ACC112 (cell line): ENCODE data around the gene SCT.
A peak's percentile ranks its signal among the peaks of the same experiment; 100 is the strongest.

Experiments used
- H2AFZ ChIP-seq: fragments of 200-600 bp; sonication (generic); one replicate; pipeline ENCODE4 v1.6.0; 2017; ENCODE audit warnings: antibody characterized with exemption, low read length; ENCODE audit not compliant: unreplicated experiment
- H3K27ac ChIP-seq: fragments of 200-600 bp; sonication (generic); 2 replicates; pipeline ENCODE4 v1.5.1; 2014; ENCODE audit warnings: low read depth, mild to moderate bottlenecking, antibody characterized with exemption, low read length, moderate library complexity
- H3K27me3 ChIP-seq: fragments of 200-600 bp; sonication (generic); 2 replicates; pipeline ENCODE4 v1.6.1; 2014; ENCODE audit warnings: mild to moderate bottlenecking, antibody characterized with exemption, low read length, moderate library complexity, mixed read lengths; ENCODE audit not compliant: insufficient read depth
- H3K36me3 ChIP-seq: fragments of 200-600 bp; sonication (generic); 2 replicates; pipeline ENCODE4 v1.6.1; 2016; ENCODE audit warnings: mild to moderate bottlenecking, antibody characterized with exemption, low read length, moderate library complexity, mixed read lengths; ENCODE audit not compliant: insufficient read depth
- H3K4me1 ChIP-seq: fragments of 200-600 bp; sonication (generic); one replicate; pipeline ENCODE4 v1.6.1; 2016; ENCODE audit warnings: low read length, mixed read lengths; ENCODE audit not compliant: insufficient read depth, unreplicated experiment, control insufficient read depth
- H3K4me3 ChIP-seq: fragments of 200-600 bp; sonication (generic); 2 replicates; pipeline ENCODE4 v1.5.1; 2014; ENCODE audit warnings: mild to moderate bottlenecking, low read depth, low read length
- H3K79me2 ChIP-seq: fragments of 200-600 bp; sonication (generic); one replicate; pipeline ENCODE4 v1.6.0; 2016; ENCODE audit warnings: low read length; ENCODE audit not compliant: control insufficient read depth, unreplicated experiment, insufficient read depth

The SCT gene

DNA sequence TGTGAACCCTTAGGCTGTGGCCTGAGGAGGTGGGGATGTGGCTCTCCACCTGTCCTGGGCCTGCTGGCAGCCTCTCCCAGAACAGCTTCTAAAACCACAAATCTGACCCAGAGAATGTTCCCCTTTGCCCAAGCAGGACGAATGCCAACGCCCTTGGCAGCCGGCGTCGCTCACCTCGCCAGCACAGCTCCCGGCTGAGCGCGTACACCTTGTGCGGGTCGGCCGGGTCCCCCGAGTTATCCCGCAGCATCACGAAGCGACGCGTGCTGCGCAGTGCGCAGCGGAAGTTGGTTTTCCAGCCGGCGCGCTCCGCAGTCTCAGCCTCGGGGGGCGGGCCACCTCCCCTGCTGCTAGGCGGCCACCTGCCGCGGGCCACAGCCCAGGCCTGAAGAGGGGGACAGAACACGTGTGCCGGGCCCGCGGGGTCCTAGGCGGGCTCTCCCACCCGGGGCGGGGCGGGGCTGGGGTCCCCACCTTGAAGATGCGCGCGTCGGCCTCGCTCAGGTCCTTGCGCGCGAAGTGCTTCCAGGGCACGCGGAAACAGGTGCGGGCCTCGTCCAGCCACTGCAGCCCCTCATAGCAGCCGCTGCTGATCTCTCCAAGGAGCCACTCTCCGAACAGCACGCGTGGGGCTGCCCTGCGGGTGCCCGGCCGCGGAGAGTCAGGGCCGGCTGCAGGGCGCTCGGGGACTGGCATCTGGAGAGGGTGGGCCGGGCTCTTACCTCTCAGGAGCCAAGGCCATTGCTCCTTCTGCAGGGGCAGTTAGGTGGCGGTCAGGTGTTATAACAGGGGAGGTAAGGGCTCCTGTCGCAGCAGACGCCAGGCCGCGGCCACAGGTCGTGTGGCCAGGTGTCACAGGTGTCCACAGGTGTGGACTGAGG, 12.1 kb downstream of the SCT start:
- Histone ChIP-seq H3K36me3 (peaks cover 26% of the 10 kb centered on the region; the same call in 1 of the 2 replicates), H3K4me3 (peak overlapping the region; percentile 99), H3K27ac (peak overlapping the region; percentile 93), H3K79me2 (peaks cover 19% of the 10 kb centered on the region), H2AFZ (no peak overlapping the region), H3K4me1 (peaks cover 25% of the 10 kb centered on the region), H3K27me3 (no peaks in the 10 kb centered on the region)

DNA sequence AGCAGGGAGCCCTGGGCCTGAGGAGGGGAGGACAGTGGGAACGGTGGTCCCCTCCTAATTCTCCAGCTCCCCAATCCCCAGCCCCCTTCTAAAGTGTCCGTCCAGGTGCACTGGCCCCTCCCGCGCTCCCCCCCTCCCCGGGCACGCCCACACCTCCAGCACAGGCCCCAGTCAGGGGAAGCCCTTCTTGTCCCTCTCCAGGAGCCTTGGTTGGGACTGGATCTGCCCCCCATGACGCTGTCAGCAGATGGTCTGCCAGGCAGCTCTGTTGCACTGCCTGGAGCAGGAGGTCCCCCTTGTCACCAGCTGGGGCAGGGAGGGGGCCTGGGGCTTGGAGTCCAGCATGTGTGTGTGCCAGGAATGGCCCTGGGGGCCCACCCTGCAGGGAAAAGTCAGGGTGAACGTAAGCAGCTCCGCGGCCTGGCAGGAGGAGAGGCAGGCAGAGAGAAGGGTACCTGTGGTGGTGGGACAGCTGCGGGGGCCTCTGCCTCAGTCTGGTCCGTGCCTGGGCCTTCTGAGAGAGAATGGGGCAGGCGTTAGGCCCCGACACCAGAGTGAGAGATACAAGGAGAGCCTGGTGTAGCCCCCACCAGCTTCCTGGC, 12.9 kb downstream of the SCT start:
- no peaks in the 10 kb centered on the region for H3K27me3 ChIP-seq
- H2AFZ ChIP-seq = no peak overlapping the region
- H3K36me3 ChIP-seq = peaks cover 26% of the 10 kb centered on the region; the same call in 1 of the 2 replicates
- H3K4me1 ChIP-seq = peaks cover 25% of the 10 kb centered on the region
- H3K27ac ChIP-seq = peak overlapping the region; percentile 93
- peak overlapping the region; percentile 99 for H3K4me3 ChIP-seq
- H3K79me2 ChIP-seq = peaks cover 19% of the 10 kb centered on the region

DNA sequence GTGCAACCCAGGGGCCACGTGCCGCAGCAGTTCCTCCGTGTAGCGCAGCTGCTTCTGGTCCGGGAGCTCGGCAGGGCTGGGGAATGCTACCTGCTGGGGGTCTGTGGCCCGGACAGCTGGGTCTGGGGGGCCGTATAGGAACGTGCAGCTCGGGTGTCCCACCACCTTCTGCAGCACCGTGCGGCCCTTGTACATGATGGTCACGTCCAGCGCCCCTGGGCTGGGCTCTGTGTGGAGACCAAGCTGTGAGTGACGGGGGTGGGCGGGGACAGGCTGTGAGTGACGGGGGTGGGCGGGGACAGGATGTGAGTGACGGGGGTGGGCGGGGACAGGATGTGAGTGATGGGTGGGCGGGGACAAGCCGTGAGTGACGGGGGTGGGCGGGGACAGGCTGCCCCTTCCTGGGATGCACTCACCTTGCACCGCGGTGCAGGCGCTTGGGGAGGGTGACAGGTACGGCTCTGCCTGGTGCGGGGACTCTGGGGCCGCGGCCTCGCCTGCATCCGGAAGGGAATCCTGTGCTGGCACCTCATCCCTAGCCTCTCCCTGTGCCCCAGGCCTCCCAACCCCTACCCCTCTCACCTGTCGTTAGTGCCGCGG, 13.5 kb downstream of the SCT start:
- Histone ChIP-seq H3K79me2 (peaks cover 22% of the 10 kb centered on the region), H2AFZ (no peak overlapping the region), H3K36me3 (peaks cover 26% of the 10 kb centered on the region; the same call in 1 of the 2 replicates), H3K27ac (peak overlapping the region; percentile 93; the same call in 1 of the 2 replicates), H3K4me3 (peak overlapping the region; percentile 99), H3K27me3 (no peaks in the 10 kb centered on the region), H3K4me1 (peaks cover 25% of the 10 kb centered on the region)

DNA sequence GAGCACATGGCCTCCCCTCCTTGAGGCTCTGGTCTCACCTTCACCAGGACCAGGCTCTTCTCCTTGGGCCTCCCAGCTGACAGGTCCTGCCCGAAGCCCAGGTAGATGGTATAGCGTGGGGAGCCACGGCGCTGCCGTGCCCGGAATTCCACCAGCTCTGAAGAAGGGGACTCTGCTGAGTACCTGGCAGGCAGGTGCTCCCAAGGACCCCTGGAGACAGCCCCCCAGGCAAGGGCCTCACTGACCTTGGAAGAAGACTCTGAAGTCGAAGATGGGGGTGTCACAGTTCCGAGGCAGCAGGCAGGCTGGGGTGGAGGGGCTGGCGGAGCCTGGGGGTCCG, 14.1 kb downstream of the SCT start:
- Histone ChIP-seq H3K79me2 (peaks cover 23% of the 10 kb centered on the region), H3K27me3 (no peaks in the 10 kb centered on the region), H3K4me1 (peaks cover 25% of the 10 kb centered on the region), H3K27ac (peak overlapping the region; percentile 26; the same call in 1 of the 2 replicates), H3K36me3 (peaks cover 26% of the 10 kb centered on the region; the same call in 1 of the 2 replicates), H2AFZ (no peak overlapping the region), H3K4me3 (no peak overlapping the region)

DNA sequence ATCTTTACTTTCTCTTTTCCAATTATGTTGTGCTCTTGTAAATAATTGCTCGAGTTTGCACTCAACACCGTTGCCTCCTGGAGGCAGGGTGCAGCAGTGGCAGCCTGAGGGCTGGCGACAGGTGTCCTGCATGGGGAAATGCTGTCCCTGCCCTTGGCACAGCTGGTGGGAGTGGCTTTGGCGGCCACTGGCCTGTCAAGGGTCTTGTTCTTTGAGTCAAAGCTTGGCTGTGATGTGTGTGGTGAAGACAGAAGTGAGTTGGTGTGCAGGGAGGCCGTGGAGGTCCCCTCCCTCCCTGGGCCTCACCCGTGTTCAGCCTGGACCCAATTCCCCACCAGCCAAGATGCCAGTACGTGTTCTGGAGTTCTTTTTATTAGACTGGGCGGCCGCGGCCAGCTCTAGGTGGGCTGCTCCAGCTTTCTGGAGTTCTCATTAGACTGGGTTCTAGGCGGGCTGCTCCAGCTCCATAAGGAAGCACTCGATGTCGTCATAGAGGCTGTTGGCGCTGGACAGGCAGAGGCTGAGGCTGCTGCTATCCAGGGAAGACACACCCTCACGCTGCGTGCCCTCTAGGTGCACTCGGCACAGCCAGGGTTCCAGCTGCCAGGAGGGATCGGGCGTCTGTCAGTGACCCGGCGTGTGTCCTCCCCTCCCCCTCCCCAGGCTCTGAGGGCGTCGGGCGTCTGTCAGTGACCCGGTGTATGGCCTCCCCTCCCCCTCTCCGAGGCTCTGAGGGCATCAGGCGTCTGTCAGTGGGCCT, 14.6 kb downstream of the SCT start:
- Histone ChIP-seq H3K27me3 (no peaks in the 10 kb centered on the region), H3K4me1 (peaks cover 25% of the 10 kb centered on the region), H3K79me2 (peaks cover 23% of the 10 kb centered on the region), H2AFZ (no peak overlapping the region), H3K36me3 (peaks cover 26% of the 10 kb centered on the region; the same call in 1 of the 2 replicates), H3K27ac (no peak overlapping the region), H3K4me3 (no peak overlapping the region)

DNA sequence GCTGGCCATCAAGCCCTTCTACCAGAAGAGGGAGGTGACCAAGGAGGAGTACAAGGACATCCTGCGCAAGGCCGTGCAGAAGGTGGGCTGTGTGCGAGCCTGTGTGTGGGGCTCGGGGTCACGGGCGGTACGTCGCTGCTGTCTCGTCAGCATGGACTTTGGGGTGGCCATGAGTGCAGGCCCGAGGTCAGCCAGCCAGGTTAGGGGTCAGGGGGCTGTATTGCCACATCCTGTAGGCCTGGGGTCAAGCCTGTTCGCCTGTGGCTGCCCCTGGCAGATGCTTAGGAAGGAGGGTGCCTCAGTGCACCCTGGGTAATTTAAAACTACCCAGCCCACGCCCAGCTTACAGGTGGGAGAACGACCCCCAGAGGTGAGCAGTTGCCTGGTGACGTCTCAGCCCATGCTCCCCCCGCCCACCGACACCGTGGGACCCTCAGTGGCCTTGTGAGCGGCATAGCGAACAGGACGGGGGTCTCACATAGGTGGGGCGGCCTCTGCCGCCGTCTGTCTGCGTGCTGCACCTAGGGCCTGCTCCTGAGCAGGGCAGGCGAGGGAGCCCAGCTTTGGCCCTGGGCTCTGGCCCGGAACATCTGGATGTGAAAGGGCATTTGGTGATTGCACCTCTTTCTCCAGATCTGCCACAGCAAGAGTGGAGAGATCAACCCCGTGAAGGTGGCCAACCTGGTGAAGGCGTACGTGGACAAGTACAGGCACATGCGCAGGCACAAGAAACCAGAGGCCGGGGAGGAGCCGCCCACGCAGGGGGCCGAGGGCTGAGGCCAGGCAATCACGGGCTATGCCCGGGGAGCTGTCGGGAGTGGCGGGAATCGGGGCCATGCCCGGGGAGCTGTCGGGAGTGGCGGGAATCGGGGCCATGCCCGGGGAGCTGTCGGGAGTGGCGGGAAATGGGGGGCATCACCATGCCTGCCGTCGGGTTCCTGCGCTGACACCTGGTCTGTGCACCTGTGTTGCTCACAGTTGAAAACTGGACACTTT, 15.7 kb downstream of the SCT start:
- H3K36me3 ChIP-seq = peaks cover 34% of the 10 kb centered on the region; the same call in 1 of the 2 replicates
- no peak overlapping the region for H3K4me3 ChIP-seq
- H3K27ac ChIP-seq = no peak overlapping the region
- H3K27me3 ChIP-seq = no peaks in the 10 kb centered on the region
- H3K4me1 ChIP-seq = peaks cover 24% of the 10 kb centered on the region
- H3K79me2 ChIP-seq = peaks cover 23% of the 10 kb centered on the region
- no peak overlapping the region for H2AFZ ChIP-seq

DNA sequence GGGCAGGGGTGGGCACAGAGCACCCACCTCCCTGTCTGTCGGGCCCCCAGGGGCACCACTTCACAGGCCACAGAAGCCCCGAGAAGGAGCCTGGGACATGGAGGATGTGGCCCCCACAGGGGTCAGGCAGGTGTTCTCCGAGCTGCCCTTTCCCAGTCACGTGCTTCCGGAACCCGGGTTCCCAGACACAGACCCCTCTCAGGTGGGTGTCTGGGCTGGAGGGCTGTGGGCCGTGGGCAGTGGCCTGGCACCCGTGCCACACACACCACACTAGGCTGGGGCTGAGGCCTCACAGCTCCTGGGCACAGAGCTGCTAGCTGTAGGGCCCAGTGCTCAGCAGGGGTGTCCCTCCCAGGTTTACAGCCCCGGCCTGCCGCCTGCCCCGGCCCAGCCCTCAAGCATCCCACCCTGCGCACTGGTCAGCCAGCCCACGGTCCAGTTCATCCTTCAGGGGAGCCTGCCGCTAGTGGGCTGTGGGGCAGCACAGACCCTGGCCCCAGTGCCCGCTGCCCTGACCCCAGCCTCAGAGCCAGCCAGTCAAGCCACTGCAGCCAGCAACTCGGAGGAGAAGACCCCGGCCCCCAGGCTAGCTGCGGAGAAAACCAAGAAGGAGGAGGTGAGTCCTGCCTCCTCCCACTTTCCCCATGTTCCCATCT, 16.7 kb downstream of the SCT start:
- H3K4me3 ChIP-seq = no peak overlapping the region
- peaks cover 21% of the 10 kb centered on the region for H3K4me1 ChIP-seq
- H3K27me3 ChIP-seq = no peaks in the 10 kb centered on the region
- no peak overlapping the region for H2AFZ ChIP-seq
- H3K36me3 ChIP-seq = peaks cover 36% of the 10 kb centered on the region; the same call in 1 of the 2 replicates
- H3K27ac ChIP-seq = no peak overlapping the region
- peaks cover 22% of the 10 kb centered on the region for H3K79me2 ChIP-seq

DNA sequence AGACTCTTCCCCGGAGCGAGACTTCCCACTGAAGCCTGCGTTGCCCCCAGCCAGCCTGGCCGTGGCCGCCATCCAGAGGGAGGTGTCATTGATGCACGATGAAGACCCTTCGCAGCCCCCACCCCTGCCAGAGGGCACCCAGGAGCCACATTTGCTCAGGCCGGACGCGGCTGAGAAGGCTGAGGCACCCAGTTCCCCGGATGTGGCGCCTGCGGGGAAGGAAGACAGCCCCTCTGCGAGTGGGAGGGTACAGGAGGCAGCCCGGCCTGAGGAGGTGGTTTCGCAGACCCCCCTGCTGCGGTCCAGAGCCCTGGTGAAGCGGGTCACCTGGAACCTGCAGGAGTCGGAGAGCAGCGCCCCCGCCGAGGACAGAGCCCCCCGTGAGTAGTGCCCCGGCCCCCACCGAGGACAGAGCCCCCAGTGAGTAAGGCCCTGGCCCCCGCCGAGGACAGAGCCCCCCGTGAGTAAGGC, 17.6 kb downstream of the SCT start:
- Histone ChIP-seq H3K4me1 (peaks cover 13% of the 10 kb centered on the region), H3K27me3 (no peaks in the 10 kb centered on the region), H3K79me2 (peaks cover 13% of the 10 kb centered on the region), H3K27ac (no peak overlapping the region), H3K36me3 (peaks cover 27% of the 10 kb centered on the region; the same call in 1 of the 2 replicates), H2AFZ (no peak overlapping the region), H3K4me3 (no peak overlapping the region)

DNA sequence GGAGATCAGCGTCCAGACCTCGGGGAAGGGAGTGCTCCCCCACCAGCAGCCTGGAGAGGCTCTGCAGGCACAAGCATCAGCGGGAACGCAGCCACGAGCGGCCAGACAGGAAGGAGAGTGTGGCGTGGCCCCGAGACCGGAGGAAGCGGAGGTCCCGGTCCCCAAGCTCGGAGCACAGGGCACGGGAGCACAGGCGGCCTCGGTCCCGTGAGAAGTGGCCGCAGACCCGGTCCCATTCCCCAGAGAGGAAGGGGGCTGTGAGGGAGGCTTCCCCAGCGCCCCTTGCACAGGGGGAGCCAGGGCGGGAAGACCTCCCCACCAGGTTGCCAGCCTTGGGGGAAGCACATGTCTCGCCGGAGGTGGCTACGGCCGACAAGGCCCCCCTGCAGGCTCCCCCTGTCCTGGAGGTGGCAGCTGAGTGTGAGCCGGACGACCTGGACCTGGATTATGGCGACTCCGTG, 18.2 kb downstream of the SCT start:
- H2AFZ ChIP-seq = no peak overlapping the region
- H3K79me2 ChIP-seq = peaks cover 7% of the 10 kb centered on the region
- peaks cover 8% of the 10 kb centered on the region for H3K4me1 ChIP-seq
- no peak overlapping the region for H3K27ac ChIP-seq
- peaks cover 27% of the 10 kb centered on the region; the same call in 1 of the 2 replicates for H3K36me3 ChIP-seq
- no peak overlapping the region for H3K4me3 ChIP-seq
- no peaks in the 10 kb centered on the region for H3K27me3 ChIP-seq
